ENCODE data around the gene MEIS3. TPM values are rescaled to one million over a fixed set of nuclear protein-coding genes. Genes with fewer than 3 reads are reported as not detected.
A peak's percentile ranks its signal among the peaks of the same experiment; 100 is the strongest.

Gene MEIS3
- polyA plus RNA-seq, 3 donors = not detected

- Histone ChIP-seq H3K9ac (ENCODE audit: insufficient read depth, low read length, poor library complexity, severe bottlenecking) (no peak overlapping the region), H4K20me1 (ENCODE audit: insufficient read depth, low read length) (no peaks in the 10 kb centered on the region), H3K4me1 (ENCODE audit: control insufficient read depth in 1 of 2, insufficient read depth in 2 of 2, low read length in 2 of 2) (peaks cover 15 to 25% of the 10 kb centered on the region in 2 donors), H2AFZ (ENCODE audit: insufficient read depth, low read depth, low read length, poor library complexity, severe bottlenecking) (no peak overlapping the region), H3K9me3 (replicated peaks in 1 of 2; ENCODE audit: control insufficient read depth in 1 of 2, insufficient read depth in 1 of 2, low read length in 2 of 2) (peaks cover 10 to 24% of the 10 kb centered on the region in 2 donors), H3K36me3 (replicated peaks in 1 of 2; ENCODE audit: control insufficient read depth in 1 of 2, insufficient read depth in 2 of 2, low read length in 2 of 2) (no peaks in the 10 kb centered on the region), H3K27me3 (ENCODE audit: control insufficient read depth in 2 of 2, insufficient read depth in 2 of 2, low read length in 2 of 2) (peaks cover 37 to 78% of the 10 kb centered on the region in 2 donors), H3K27ac (ENCODE audit: low read depth in 1 of 2, low read length in 2 of 2) (no peak overlapping the region), H3K79me2 (ENCODE audit: insufficient read depth, low read length) (no peaks in the 10 kb centered on the region), H3K4me2 (replicated peaks; ENCODE audit: extremely low read depth, low read length, poor library complexity, severe bottlenecking) (peak overlapping the region; percentile 41), H3K4me3 (replicated peaks in 1 of 3; ENCODE audit: low read depth in 2 of 3, low read length in 3 of 3) (peak overlapping the region in 1 of 3 experiments; percentile 19)
- Mint-ChIP-seq H3K27me3 (ENCODE audit: low read depth in 3 of 3) (peaks cover 79 to 88% (median 85%) of the 10 kb centered on the region in 3 donors), H3K27ac (peak overlapping the region in 1 of 7 donors; percentile 43), H3K9me3 (peaks cover 13 to 27% (median 22%) of the 10 kb centered on the region in 7 donors), H3K4me3 (peak overlapping the region; percentile 34 to 88), H3K4me1 (peaks cover 19% of the 10 kb centered on the region), H3K36me3 (peaks cover 6 to 12% of the 10 kb centered on the region in 2 donors)
- intact Hi-C loops (cut with micrococcal nuclease) = no loop called here
- TF ChIP-seq CTCF (IDR thresholded peaks at IDR 0.05) = no peak
- 2% methylated on average over 16 of the region's 22 CpGs for WGBS (ENCODE audit: insufficient coverage)
- DNase-seq = peak in 1 of 3 donors; percentile 30
These were observed 26.6 kb upstream of the MEIS3 start for GRCh38 chr19:47445937-47446402.

- Mint-ChIP-seq H3K27me3 (ENCODE audit: low read depth in 3 of 3) (peaks cover 78 to 89% (median 81%) of the 10 kb centered on the region in 3 donors), H3K4me3 (peak overlapping the region; percentile 34 to 88), H3K9me3 (peaks cover 13 to 27% (median 22%) of the 10 kb centered on the region in 7 donors), H3K36me3 (peaks cover 6 to 12% of the 10 kb centered on the region in 2 donors), H3K4me1 (peaks cover 19% of the 10 kb centered on the region), H3K27ac (peak overlapping the region in 1 of 7 donors; percentile 1)
- no peaks in the 10 kb centered on the region for H3K79me2 ChIP-seq (ENCODE audit: insufficient read depth, low read length)
- intact Hi-C loops (cut with micrococcal nuclease) = no loop called here
- H3K27me3 ChIP-seq (ENCODE audit: control insufficient read depth in 2 of 2, insufficient read depth in 2 of 2, low read length in 2 of 2) = peaks cover 37 to 76% of the 10 kb centered on the region in 2 donors
- WGBS (ENCODE audit: insufficient coverage) = no CpG with 5 or more reads among the region's 4 CpGs
- H3K4me1 ChIP-seq (ENCODE audit: control insufficient read depth in 1 of 2, insufficient read depth in 2 of 2, low read length in 2 of 2) = peaks cover 15 to 25% of the 10 kb centered on the region in 2 donors
- peak overlapping the region in 1 of 3 experiments; percentile 19 for H3K4me3 ChIP-seq (replicated peaks in 1 of 3; ENCODE audit: low read depth in 2 of 3, low read length in 3 of 3)
- DNase-seq = no peak
- no peaks in the 10 kb centered on the region for H4K20me1 ChIP-seq (ENCODE audit: insufficient read depth, low read length)
- no peaks in the 10 kb centered on the region for H3K36me3 ChIP-seq (replicated peaks in 1 of 2; ENCODE audit: control insufficient read depth in 1 of 2, insufficient read depth in 2 of 2, low read length in 2 of 2)
- no peak overlapping the region for H2AFZ ChIP-seq (ENCODE audit: insufficient read depth, low read depth, low read length, poor library complexity, severe bottlenecking)
- peak overlapping the region; percentile 41 for H3K4me2 ChIP-seq (replicated peaks; ENCODE audit: extremely low read depth, low read length, poor library complexity, severe bottlenecking)
- TF ChIP-seq CTCF (IDR thresholded peaks at IDR 0.05) = no peak
- no peak overlapping the region for H3K27ac ChIP-seq (ENCODE audit: low read depth in 1 of 2, low read length in 2 of 2)
- H3K9me3 ChIP-seq (replicated peaks in 1 of 2; ENCODE audit: control insufficient read depth in 1 of 2, insufficient read depth in 1 of 2, low read length in 2 of 2) = peaks cover 10 to 24% of the 10 kb centered on the region in 2 donors
- H3K9ac ChIP-seq (ENCODE audit: insufficient read depth, low read length, poor library complexity, severe bottlenecking) = no peak overlapping the region
These were observed 26.2 kb upstream of the MEIS3 start for GRCh38 chr19:47445527-47445926.
